ENCODE results near the gene FBXO41. TPM values are rescaled to one million over a fixed set of nuclear protein-coding genes. Genes with fewer than 3 reads are reported as not detected.

FBXO41 gene
- total and polyA plus RNA-seq, 2 experiments from 2014 or later: 0.44 to 1.1 TPM

- no peak overlapping the region for H3K9ac ChIP-seq
- H3K4me2 ChIP-seq (ENCODE audit: unreplicated experiment): no peak overlapping the region
- H3K9me3 ChIP-seq (ENCODE audit: low read depth): no peaks in the 10 kb centered on the region
- no peak overlapping the region for H2AFZ ChIP-seq
- in situ Hi-C loops (cut with MboI): no loop called here
- H3K79me2 ChIP-seq (ENCODE audit: insufficient read depth): no peaks in the 10 kb centered on the region
- H3K9me2 ChIP-seq (ENCODE audit: insufficient read depth): no peaks in the 10 kb centered on the region
- no peaks in the 10 kb centered on the region for H3K4me1 ChIP-seq (ENCODE audit: insufficient read depth)
- DNase-seq: peak; percentile 25
- no peaks in the 10 kb centered on the region for H4K20me1 ChIP-seq (ENCODE audit: insufficient read depth)
- H3K27me3 ChIP-seq (replicated peaks; ENCODE audit: insufficient read depth): peaks cover 35% of the 10 kb centered on the region
- H3K27ac ChIP-seq: no peak overlapping the region
- 60 to 65% methylated on average over 4 of the region's 4 CpGs for WGBS, 2 experiments (ENCODE audit: low coverage in 1 of 2, low lambda C conversion rate in 2 of 2, missing lambda C conversion rate in 2 of 2)
- H3K36me3 ChIP-seq (ENCODE audit: low read depth): no peaks in the 10 kb centered on the region
- no peak overlapping the region for H3K4me3 ChIP-seq
- H3F3A ChIP-seq (ENCODE audit: insufficient read depth): no peaks in the 10 kb centered on the region
- no peak for TF ChIP-seq EZH2 (IDR thresholded peaks at IDR 0.05; ENCODE audit: insufficient read depth, poor library complexity, severe bottlenecking)
- no peak for TF ChIP-seq EZH2phosphoT487 (IDR thresholded peaks at IDR 0.05; ENCODE audit: insufficient read depth, low read depth)
These were observed 17.4 kb upstream of the FBXO41 start for GRCh38 chr2:73301636-73302035.

- no peak for DNase-seq
- Histone ChIP-seq H3K36me3 (ENCODE audit: low read depth) (no peaks in the 10 kb centered on the region), H3K4me3 (no peak overlapping the region), H2AFZ (no peak overlapping the region), H3K9me2 (ENCODE audit: insufficient read depth) (no peaks in the 10 kb centered on the region), H3K4me1 (ENCODE audit: insufficient read depth) (no peaks in the 10 kb centered on the region), H3K27ac (no peak overlapping the region), H3K79me2 (ENCODE audit: insufficient read depth) (no peaks in the 10 kb centered on the region), H3K9me3 (ENCODE audit: low read depth) (no peaks in the 10 kb centered on the region), H3F3A (ENCODE audit: insufficient read depth) (no peaks in the 10 kb centered on the region), H3K9ac (no peak overlapping the region), H4K20me1 (ENCODE audit: insufficient read depth) (no peaks in the 10 kb centered on the region), H3K4me2 (ENCODE audit: unreplicated experiment) (no peak overlapping the region), H3K27me3 (replicated peaks; ENCODE audit: insufficient read depth) (peaks cover 36% of the 10 kb centered on the region)
- in situ Hi-C loops (cut with MboI): no loop called here
- WGBS, 2 experiments (ENCODE audit: low coverage in 1 of 2, low lambda C conversion rate in 2 of 2, missing lambda C conversion rate in 2 of 2): 5 to 13% methylated on average over 3 of the region's 3 CpGs
- TF ChIP-seq EZH2phosphoT487 (IDR thresholded peaks at IDR 0.05; ENCODE audit: insufficient read depth, low read depth): no peak
- TF ChIP-seq EZH2 (IDR thresholded peaks at IDR 0.05; ENCODE audit: insufficient read depth, poor library complexity, severe bottlenecking): no peak
These were observed 16.6 kb upstream of the FBXO41 start for GRCh38 chr2:73300926-73301325.

DNA sequence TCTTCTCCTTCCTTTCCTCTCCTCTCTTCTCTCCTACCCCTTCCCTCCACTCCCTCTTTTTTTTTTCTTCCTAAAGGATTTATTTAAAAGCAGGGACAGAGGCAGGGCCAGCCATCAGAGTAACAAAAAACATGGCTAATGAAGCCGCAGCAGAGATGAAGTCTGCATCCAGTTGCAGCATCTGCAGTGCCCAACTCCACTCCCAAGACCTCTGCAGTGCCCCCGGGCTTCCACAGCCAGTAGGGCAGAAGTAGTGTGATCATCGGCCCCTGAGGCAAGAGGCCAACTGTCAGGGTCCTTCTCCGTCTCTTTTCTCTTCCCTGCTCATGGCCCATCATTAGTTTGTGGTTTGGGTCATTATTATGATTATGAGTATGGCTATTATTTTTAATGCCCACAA lies 13.3 kb upstream of the FBXO41 start:
- no peak for DNase-seq
- no peak overlapping the region for H3K9ac ChIP-seq
- 33 to 37% methylated on average over 4 of the region's 4 CpGs for WGBS, 2 experiments (ENCODE audit: low coverage in 1 of 2, low lambda C conversion rate in 2 of 2, missing lambda C conversion rate in 2 of 2)
- no peaks in the 10 kb centered on the region for H3K79me2 ChIP-seq (ENCODE audit: insufficient read depth)
- TF ChIP-seq EZH2phosphoT487 (IDR thresholded peaks at IDR 0.05; ENCODE audit: insufficient read depth, low read depth): no peak
- TF ChIP-seq EZH2 (IDR thresholded peaks at IDR 0.05; ENCODE audit: insufficient read depth, poor library complexity, severe bottlenecking): no peak
- H2AFZ ChIP-seq: no peak overlapping the region
- no peaks in the 10 kb centered on the region for H3K9me2 ChIP-seq (ENCODE audit: insufficient read depth)
- H3K4me1 ChIP-seq (ENCODE audit: insufficient read depth): no peaks in the 10 kb centered on the region
- H3K27me3 ChIP-seq (replicated peaks; ENCODE audit: insufficient read depth): peaks cover 49% of the 10 kb centered on the region
- no peaks in the 10 kb centered on the region for H3K36me3 ChIP-seq (ENCODE audit: low read depth)
- in situ Hi-C loops (cut with MboI): no loop called here
- no peak overlapping the region for H3K27ac ChIP-seq
- H3K4me3 ChIP-seq: no peak overlapping the region
- H4K20me1 ChIP-seq (ENCODE audit: insufficient read depth): no peaks in the 10 kb centered on the region
- no peaks in the 10 kb centered on the region for H3F3A ChIP-seq (ENCODE audit: insufficient read depth)
- no peak overlapping the region for H3K4me2 ChIP-seq (ENCODE audit: unreplicated experiment)
- H3K9me3 ChIP-seq (ENCODE audit: low read depth): no peaks in the 10 kb centered on the region

DNA sequence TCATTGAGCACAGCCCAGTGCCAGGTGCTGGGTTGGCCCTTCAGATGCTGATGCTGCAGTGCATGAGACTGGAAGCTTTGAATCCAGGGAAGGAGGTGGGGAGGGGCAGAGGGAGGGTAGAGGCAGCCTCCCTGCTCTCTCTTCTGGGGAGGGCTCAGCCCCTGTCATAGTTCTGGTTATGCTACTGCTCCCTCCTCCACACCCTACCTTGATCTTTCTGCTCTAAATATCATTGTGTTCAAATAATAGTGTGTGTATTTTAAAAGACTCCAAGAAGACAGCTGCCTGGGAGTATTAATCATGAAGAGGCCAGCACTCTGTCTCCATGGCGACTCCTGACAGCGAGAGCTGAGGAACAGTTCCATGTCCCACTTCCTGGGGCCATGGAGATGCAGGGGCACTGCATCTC lies 12.9 kb upstream of the FBXO41 start:
- DNase-seq: peak; percentile 13
- Histone ChIP-seq H3K79me2 (ENCODE audit: insufficient read depth) (no peaks in the 10 kb centered on the region), H3K4me2 (ENCODE audit: unreplicated experiment) (no peak overlapping the region), H3K9ac (no peak overlapping the region), H4K20me1 (ENCODE audit: insufficient read depth) (no peaks in the 10 kb centered on the region), H3K27me3 (replicated peaks; ENCODE audit: insufficient read depth) (peaks cover 52% of the 10 kb centered on the region), H3K4me3 (no peak overlapping the region), H3K4me1 (ENCODE audit: insufficient read depth) (no peaks in the 10 kb centered on the region), H3F3A (ENCODE audit: insufficient read depth) (no peaks in the 10 kb centered on the region), H2AFZ (no peak overlapping the region), H3K9me2 (ENCODE audit: insufficient read depth) (no peaks in the 10 kb centered on the region), H3K9me3 (ENCODE audit: low read depth) (no peaks in the 10 kb centered on the region), H3K36me3 (ENCODE audit: low read depth) (no peaks in the 10 kb centered on the region), H3K27ac (no peak overlapping the region)
- 0 to 6% methylated on average over 2 of the region's 2 CpGs for WGBS, 2 experiments (ENCODE audit: low coverage in 1 of 2, low lambda C conversion rate in 2 of 2, missing lambda C conversion rate in 2 of 2)
- TF ChIP-seq EZH2phosphoT487 (IDR thresholded peaks at IDR 0.05; ENCODE audit: insufficient read depth, low read depth) (no peak), EZH2 (IDR thresholded peaks at IDR 0.05; ENCODE audit: insufficient read depth, poor library complexity, severe bottlenecking) (no peak)
- in situ Hi-C loops (cut with MboI): no loop called here
